ENCODE data around the gene SETD1A. TPM values are rescaled to one million over a fixed set of nuclear protein-coding genes. Genes with fewer than 3 reads are reported as not detected.

The SETD1A gene
- total and polyA plus RNA-seq, 9 of the 15 experiments (the other 6 are each of a cell fraction or from before 2014, with no cell fraction given) = 0.08 to 36.0 (median 4.2) TPM

- no peak for TF ChIP-seq ZNF318 (IDR thresholded peaks at IDR 0.05; ENCODE audit: borderline replicate concordance in 1 of 2, low read depth in 1 of 2)
- no peak for TF ChIP-seq NFIC (IDR thresholded peaks at IDR 0.05)
- no peak for TF ChIP-seq ZSCAN32 (CRISPR knock-in tag; IDR thresholded peaks at IDR 0.05)
- no peak for TF ChIP-seq MCM3 (IDR thresholded peaks at IDR 0.05)
- TF ChIP-seq GATA2 (CRISPR knock-in tag; IDR thresholded peaks at IDR 0.05) = no peak
- no peak for TF ChIP-seq PHB (CRISPR knock-in tag; IDR thresholded peaks at IDR 0.05)
- TF ChIP-seq ZFP36 (IDR thresholded peaks at IDR 0.05; ENCODE audit: low read depth, low read length, partially characterized antibody) = no peak
- no peak for TF ChIP-seq KAT7 (CRISPR knock-in tag; IDR thresholded peaks at IDR 0.05; ENCODE audit: borderline replicate concordance)
- no peak for TF ChIP-seq ZNF431 (CRISPR knock-in tag; IDR thresholded peaks at IDR 0.05)
- TF ChIP-seq ZNF280A (IDR thresholded peaks at IDR 0.05; ENCODE audit: low read depth, partially characterized antibody) = no peak
- TF ChIP-seq, protein P1, sequence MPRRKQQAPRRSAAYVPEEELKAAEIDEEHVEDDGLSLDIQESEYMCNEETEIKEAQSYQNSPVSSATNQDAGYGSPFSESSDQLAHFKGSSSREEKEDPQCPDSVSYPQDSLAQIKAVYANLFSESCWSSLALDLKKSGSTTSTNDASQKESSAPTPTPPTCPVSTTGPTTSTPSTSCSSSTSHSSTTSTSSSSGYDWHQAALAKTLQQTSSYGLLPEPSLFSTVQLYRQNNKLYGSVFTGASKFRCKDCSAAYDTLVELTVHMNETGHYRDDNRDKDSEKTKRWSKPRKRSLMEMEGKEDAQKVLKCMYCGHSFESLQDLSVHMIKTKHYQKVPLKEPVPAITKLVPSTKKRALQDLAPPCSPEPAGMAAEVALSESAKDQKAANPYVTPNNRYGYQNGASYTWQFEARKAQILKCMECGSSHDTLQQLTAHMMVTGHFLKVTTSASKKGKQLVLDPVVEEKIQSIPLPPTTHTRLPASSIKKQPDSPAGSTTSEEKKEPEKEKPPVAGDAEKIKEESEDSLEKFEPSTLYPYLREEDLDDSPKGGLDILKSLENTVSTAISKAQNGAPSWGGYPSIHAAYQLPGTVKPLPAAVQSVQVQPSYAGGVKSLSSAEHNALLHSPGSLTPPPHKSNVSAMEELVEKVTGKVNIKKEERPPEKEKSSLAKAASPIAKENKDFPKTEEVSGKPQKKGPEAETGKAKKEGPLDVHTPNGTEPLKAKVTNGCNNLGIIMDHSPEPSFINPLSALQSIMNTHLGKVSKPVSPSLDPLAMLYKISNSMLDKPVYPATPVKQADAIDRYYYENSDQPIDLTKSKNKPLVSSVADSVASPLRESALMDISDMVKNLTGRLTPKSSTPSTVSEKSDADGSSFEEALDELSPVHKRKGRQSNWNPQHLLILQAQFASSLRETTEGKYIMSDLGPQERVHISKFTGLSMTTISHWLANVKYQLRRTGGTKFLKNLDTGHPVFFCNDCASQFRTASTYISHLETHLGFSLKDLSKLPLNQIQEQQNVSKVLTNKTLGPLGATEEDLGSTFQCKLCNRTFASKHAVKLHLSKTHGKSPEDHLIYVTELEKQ (CRISPR knock-in tag; IDR thresholded peaks at IDR 0.05) = no peak
- TF ChIP-seq ZNF175 (CRISPR knock-in tag; IDR thresholded peaks at IDR 0.05; ENCODE audit: low read depth) = no peak
- TF ChIP-seq WHSC1 (IDR thresholded peaks at IDR 0.05; ENCODE audit: low read length) = no peak
- no peak for TF ChIP-seq ATF7 (IDR thresholded peaks at IDR 0.05)
These were observed 35.6 kb downstream of the SETD1A start (continued) for GRCh38 chr16:30992931-30993816.
